Measurements from ENCODE around the gene TNFRSF12A. TPM values are rescaled to one million over a fixed set of nuclear protein-coding genes. Genes with fewer than 3 reads are reported as not detected.
A peak's percentile ranks its signal among the peaks of the same experiment; 100 is the strongest.

Gene TNFRSF12A
- total and polyA plus RNA-seq, 2 experiments from 2014 or later = 115 to 142 TPM

GRCh38 chr16:3026003-3026378 lies 5.8 kb downstream of the TNFRSF12A start:
- Histone ChIP-seq H3K9me3 (ENCODE audit: low read depth) (no peaks in the 10 kb centered on the region), H3K27me3 (no peaks in the 10 kb centered on the region), H3K4me1 (ENCODE audit: low read depth) (peaks cover 22% of the 10 kb centered on the region), H3K27ac (no peak overlapping the region), H3K36me3 (peaks cover 13% of the 10 kb centered on the region), H3K4me3 (no peak overlapping the region)
- no peak for DNase-seq (ENCODE audit: low read depth in 1 of 2, low spot score in 1 of 2)
- TF ChIP-seq CTCF (IDR thresholded peaks at IDR 0.05; ENCODE audit: low read depth, low read length) = no peak

- no peak for DNase-seq (ENCODE audit: low read depth in 1 of 2, low spot score in 1 of 2)
- H3K4me1 ChIP-seq (ENCODE audit: low read depth) = peaks cover 19% of the 10 kb centered on the region
- H3K36me3 ChIP-seq = peaks cover 13% of the 10 kb centered on the region
- no peak for TF ChIP-seq CTCF (IDR thresholded peaks at IDR 0.05; ENCODE audit: low read depth, low read length)
- H3K27me3 ChIP-seq = no peaks in the 10 kb centered on the region
- no peak overlapping the region for H3K27ac ChIP-seq
- H3K4me3 ChIP-seq = no peak overlapping the region
- H3K9me3 ChIP-seq (ENCODE audit: low read depth) = no peaks in the 10 kb centered on the region
These were observed 6.7 kb downstream of the TNFRSF12A start for GRCh38 chr16:3026609-3027488.

GRCh38 chr16:3027489-3027795 lies 7.3 kb downstream of the TNFRSF12A start:
- no peak for DNase-seq (ENCODE audit: low read depth in 1 of 2, low spot score in 1 of 2)
- H3K4me3 ChIP-seq = no peak overlapping the region
- peaks cover 3% of the 10 kb centered on the region for H3K27me3 ChIP-seq
- H3K36me3 ChIP-seq = peaks cover 13% of the 10 kb centered on the region
- H3K9me3 ChIP-seq (ENCODE audit: low read depth) = no peaks in the 10 kb centered on the region
- TF ChIP-seq CTCF (IDR thresholded peaks at IDR 0.05; ENCODE audit: low read depth, low read length) = no peak
- H3K4me1 ChIP-seq (ENCODE audit: low read depth) = peaks cover 13% of the 10 kb centered on the region
- H3K27ac ChIP-seq = no peak overlapping the region

- Histone ChIP-seq H3K27ac (no peak overlapping the region), H3K9me3 (ENCODE audit: low read depth) (no peaks in the 10 kb centered on the region), H3K36me3 (peaks cover 13% of the 10 kb centered on the region), H3K4me1 (ENCODE audit: low read depth) (peaks cover 6% of the 10 kb centered on the region), H3K4me3 (no peak overlapping the region), H3K27me3 (peaks cover 9% of the 10 kb centered on the region)
- DNase-seq (ENCODE audit: low read depth in 1 of 2, low spot score in 1 of 2) = peak; percentile 79 to 94
- peak; percentile 63 for TF ChIP-seq CTCF (IDR thresholded peaks at IDR 0.05; ENCODE audit: low read depth, low read length)
These were observed 8.0 kb downstream of the TNFRSF12A start for GRCh38 chr16:3027983-3028715.

GRCh38 chr16:3028716-3029319 lies 8.7 kb downstream of the TNFRSF12A start:
- H3K4me1 ChIP-seq (ENCODE audit: low read depth) = peaks cover 3% of the 10 kb centered on the region
- TF ChIP-seq CTCF (IDR thresholded peaks at IDR 0.05; ENCODE audit: low read depth, low read length) = no peak
- H3K9me3 ChIP-seq (ENCODE audit: low read depth) = no peaks in the 10 kb centered on the region
- H3K27ac ChIP-seq = no peak overlapping the region
- H3K4me3 ChIP-seq = no peak overlapping the region
- H3K36me3 ChIP-seq = peaks cover 13% of the 10 kb centered on the region
- DNase-seq (ENCODE audit: low read depth in 1 of 2, low spot score in 1 of 2) = no peak
- peaks cover 16% of the 10 kb centered on the region for H3K27me3 ChIP-seq

All from cardiac muscle cell (in vitro differentiated cells and primary cell).